Tongue (tissue), 2 donors: ENCODE results near the gene GNMT. TPM values are rescaled to one million over a fixed set of nuclear protein-coding genes. Genes with fewer than 3 reads are reported as not detected.
A peak's percentile ranks its signal among the peaks of the same experiment; 100 is the strongest.

Experiments
- DNase-seq: peaks from one replicate; pipeline ENCODE4 v3.0.0-alpha.2; 2015
- total RNA-seq: library from RNA; depleted of rRNA; stranded (reverse); fragments of >200 nt; gene quantifications from one replicate; pipeline ENCODE4 v1.2.3, GENCODE V29; 2014

Gene GNMT
- 0.41 TPM for total RNA-seq

DNA sequence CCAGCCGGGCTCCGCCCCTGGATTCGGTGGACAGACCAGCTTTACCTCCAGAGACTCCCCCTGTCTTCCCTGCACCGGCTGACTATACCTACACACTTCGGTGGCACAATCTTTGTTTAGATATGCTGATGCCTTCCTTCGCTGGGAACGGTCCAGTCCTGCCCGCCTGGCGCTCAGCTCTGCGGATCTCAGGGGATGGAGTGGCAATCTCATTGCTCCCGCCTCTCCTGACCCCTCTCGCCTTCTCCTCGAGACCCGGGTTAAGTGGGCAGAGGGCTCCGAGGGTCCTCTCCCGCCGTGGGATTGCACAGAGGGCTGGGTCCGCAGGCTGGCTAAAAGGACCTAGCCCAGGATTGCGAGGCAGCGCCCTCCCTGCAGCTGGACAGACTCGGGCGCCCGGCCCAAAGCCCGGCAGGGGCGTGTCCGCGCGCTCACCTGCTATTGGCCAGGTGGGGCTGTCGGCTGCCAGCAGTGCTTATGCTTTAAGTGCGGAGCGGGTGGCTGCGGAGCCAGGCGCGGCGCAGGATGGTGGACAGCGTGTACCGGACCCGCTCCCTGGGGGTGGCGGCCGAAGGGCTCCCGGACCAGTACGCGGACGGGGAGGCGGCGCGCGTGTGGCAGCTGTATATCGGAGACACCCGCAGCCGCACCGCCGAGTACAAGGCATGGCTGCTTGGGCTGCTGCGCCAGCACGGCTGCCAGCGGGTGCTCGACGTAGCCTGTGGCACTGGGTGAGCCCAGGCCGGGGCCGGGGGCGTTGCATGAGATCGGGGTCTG lies at the start of gene GNMT:
Gene GNMT (plus strand): TSS at position 512 of the 777 bp plus-strand sequence. CDS start 14 bp downstream, at position 526.
- peak; percentile 50 for DNase-seq

DNA sequence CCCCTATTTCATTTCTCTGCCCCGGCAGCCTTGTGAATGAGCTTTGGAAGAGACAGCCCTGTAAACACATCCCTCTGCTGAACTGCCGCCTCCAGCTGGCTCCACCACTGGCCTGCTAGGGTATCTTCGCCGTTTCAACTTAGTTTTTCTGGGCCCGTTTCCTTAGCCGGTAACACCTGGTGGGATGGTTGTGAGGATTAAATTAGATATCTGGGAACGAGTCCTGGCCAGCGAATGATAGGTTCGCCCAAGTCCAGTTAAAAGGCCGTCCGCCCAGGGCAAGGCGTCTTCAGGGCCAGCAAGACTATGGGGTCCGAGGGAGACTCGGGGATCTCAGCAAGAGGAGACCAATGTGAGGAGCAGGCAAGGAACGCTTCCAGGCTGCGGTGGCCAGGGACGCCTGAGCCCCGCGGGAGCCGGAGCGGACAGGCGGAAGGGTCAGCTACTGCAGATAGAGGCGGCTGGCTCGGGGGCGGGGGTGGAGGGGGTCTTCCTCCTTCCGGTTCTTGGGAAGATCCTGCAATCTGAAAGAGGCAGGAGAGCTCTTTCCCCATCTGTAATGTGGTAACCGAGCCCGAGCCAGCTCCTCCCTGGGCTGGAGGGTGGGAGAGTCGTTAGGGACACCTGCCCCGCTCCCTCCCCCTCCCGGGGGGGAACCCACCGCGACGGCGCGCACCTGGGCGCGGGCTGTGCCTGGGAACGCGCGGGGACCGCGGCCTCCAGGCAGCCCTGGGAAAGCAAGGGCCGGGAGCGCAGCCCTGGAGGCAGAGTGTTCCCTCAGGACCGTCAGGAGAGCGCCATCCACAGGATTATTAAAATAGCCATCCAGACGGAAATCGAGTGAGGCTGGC lies 49.2 kb upstream of the GNMT start:
- no peak for DNase-seq

DNA sequence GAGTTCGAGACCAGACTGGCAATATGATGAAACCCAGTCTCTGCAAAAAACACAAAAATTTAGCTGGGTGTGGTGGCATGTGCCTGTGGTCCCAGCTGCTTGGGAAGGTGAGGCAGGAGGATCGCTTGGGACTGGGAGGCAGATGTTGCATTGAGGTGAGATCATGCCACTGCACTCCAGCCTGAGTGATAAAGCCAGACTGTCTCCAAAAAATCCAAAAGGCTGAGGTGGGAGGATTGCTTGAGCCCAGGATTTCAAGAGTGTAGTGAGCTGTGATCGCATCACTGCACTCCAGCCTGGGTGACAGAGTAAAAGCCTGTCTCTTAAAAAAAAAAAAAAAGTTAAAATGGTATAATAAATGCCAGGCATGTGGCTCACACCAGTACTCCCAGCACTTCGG lies 46.0 kb upstream of the GNMT start:
- no peak for DNase-seq

DNA sequence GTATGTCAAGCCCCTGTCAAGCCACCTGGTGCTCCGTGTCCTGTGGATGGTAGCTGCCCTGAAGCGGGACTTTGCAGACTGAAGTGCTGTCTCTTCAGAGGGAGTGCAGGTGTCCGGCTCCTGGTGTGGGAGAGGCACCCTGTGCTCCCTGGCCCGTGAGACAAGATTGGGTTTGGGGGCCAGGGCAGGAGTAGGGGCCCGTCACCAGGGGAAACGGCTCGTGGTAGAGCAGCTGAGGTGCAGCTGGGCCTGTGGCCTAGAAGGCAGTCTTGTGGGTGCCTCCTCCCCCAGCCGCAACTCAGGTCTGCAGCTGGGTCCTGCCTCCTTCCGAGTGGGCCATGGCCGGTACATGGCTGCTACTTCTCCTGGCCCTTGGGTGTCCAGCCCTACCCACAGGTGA lies 44.8 kb upstream of the GNMT start, which contains the start of gene PTCRA:
Gene PTCRA (plus strand): TSS at position 322 of the 400 bp plus-strand sequence. CDS start 17 bp downstream, at position 339.
- no peak for DNase-seq

DNA sequence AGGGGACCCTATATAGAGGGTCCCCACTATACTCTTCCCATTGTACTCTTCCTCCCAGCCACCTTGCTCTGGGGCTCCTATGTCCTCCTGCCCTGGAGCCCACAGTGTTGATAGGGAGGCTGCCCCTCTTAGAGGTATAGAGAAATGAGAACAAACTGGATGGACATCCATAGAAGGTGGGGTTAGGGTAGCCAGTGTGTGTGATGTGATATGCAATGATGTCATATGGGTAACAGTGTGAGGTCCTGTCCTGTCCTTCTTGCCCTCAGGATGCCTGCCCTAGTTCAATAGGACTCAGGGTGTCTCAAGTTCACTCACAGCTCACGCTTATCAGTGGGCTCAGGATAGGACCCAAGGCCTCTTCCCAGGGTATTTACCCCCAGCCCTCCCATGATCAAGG lies 44.3 kb upstream of the GNMT start:
- DNase-seq = no peak

DNA sequence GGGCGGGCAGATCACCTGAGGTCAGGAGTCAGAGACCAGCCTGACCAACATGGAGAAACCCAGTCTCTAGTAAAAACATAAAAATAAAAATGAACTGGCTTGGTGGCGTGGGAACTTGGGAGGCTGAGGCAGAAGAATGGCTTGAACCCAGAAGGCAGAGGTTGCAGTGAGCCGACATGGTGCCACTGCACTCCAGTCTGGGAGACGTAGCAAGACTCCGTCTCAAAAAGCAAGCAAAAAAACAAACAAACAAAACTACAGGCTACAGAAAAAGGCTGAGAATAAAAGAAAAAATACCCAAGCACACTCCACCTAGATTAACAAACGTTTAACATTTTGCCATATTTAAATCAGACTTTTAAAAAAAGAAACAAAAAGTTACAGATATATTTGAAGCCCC lies 38.8 kb upstream of the GNMT start:
- no peak for DNase-seq

GRCh38 chr6:42923666-42924065 lies 36.9 kb upstream of the GNMT start:
- no peak for DNase-seq

- no peak for DNase-seq
Observed at GRCh38 chr6:42925248-42925857, 35.2 kb upstream of the GNMT start.

DNA sequence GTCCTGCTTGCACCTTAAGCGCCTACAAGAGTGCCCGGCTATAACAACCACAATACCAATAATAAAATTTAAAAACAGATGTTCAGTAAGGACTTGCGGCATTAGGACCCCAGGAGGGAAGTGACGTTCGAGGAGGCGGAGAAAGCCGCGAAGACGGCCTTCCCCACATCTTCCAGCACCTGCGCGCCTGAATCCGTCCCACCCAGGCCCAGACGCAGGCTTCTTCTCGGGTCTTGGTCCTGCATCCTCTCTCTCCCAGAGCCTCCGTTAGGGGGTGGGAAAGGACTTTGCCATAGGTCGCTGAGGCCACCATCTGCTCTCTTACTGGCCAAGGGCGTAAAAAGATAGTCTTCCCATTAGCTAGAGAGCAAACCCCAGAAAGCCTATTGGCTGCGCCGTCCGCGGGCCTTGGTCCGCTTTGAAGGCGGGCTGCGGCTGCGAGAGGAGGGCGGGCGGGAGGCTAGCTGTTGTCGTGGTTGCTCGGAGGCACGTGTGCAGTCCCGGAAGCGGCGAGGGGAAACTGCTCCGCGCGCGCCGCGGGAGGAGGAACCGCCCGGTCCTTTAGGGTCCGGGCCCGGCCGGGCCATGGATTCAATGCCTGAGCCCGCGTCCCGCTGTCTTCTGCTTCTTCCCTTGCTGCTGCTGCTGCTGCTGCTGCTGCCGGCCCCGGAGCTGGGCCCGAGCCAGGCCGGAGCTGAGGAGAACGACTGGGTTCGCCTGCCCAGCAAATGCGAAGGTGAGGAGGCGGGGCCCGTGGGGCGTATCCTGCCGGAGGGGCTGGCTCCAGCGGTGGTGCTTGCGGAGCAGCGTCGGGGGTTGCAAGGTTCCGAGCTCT lies 31.4 kb upstream of the GNMT start, which contains the start of gene CNPY3:
Gene CNPY3 (plus strand): TSS at position 495 of the 835 bp plus-strand sequence. CDS start 91 bp downstream, at position 586.
- peak; percentile 98 for DNase-seq

DNA sequence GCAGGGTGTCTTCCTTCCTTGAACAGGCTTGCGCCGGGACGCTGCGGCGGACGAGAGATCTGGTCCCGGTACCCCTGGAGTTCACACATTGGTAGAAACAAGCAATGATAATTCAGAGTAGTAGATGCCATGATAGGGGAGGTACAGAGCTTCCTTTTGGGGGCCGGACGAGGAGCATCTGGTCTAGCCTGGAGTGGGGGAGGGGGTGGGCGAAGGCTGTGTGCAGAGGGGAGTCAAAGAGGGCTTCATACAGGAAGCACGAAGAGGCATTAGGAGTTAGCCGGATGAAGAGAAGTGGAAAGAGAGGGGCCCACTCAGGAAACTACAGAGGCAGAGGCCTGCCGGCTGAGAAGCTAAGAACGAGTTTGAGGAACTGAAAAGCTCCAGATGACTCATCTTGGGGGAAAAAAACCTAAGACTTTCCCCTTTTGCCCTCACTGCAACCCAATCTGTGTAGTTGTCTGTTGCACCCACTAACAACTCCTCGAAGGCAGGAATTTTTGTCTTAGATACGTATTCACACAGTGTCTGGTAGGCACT lies 30.7 kb upstream of the GNMT start:
- DNase-seq = peak; percentile 81

DNA sequence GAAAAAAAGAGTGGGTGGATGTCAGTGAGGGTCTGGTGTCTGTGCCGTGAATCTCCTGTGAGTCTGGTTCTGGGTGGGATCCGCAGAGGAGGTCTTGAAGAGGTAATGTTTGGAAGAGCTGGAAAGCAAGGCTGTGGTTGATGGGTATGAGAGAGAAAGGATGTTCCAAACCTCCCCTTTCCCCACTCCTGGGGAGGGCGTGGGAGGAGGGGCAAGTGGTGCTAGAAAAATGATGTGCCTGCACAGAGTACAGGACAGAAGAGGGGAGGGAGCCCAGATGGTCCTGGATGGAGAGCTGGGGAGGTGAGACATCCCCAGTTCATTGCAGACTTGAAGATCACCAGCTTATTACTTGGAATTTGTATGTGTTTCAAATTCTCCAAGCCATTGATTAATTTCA lies 28.1 kb upstream of the GNMT start:
- no peak for DNase-seq

- no peak for DNase-seq
Observed at GRCh38 chr6:42933205-42933604, 27.3 kb upstream of the GNMT start.

- DNase-seq = no peak
Observed at GRCh38 chr6:42935322-42935721, 25.2 kb upstream of the GNMT start.

DNA sequence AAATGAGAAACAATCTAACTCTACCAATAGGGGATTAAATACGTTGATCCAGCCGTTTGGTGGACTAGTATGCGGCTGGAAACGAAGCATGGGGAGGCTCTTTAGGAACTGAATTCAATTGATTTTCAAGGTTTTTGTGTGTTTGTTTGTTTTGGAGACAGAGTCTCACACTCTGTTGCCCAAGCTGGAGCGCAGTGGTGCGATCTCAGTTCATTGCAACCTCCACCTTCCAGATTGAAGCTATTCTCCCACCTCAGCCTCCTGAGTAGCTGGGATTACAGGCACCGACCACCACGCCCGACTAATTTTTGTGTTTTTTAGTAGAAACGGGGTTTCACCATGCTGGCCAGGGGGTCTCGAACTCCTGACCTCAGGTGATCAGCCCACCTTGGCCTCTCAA lies 24.2 kb upstream of the GNMT start:
- no peak for DNase-seq

GRCh38 chr6:42937548-42938427 lies 22.8 kb upstream of the GNMT start:
- no peak for DNase-seq

- no peak for DNase-seq
Observed at GRCh38 chr6:42938428-42938796, 22.1 kb upstream of the GNMT start.

DNA sequence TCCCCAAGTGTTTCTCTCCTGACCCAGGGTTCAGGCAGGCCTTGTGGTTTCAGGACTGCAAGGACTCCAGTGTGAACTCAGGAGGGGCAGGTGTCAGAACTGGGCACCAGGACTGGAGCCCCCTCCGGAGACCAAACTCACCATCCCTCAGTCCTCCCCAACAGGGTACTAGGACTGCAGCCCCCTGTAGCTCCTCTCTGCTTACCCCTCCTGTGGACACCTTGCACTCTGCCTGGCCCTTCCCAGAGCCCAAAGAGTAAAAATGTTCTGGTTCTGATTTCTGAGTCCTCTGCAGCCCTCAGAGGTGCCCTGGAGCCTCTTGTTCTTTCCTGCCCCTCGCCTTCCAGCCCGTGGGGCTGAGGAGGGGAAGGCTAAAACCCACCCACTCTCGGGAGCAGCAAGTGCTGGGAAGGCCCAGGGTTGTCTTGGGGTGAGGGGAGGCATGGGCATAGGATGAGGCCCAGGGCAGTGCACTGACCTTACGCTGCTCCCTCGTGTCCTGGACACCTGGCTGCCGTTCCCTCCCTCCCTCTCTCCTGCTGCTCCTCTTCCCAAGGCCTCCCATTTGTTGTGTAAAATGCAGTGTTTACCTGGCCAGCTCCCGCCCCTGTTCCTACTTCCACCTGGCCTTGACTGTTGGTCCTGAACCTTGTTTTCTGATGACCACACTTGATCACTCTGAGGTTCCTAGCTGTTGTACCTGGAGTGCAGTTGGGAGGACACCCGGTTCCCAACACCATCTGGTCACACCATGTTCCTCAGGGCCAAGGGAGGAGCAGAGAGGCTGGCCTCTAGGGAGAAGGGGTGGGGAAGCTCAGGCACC lies 21.4 kb upstream of the GNMT start:
- no peak for DNase-seq

GRCh38 chr6:42939810-42940167 lies 20.8 kb upstream of the GNMT start:
- no peak for DNase-seq

DNA sequence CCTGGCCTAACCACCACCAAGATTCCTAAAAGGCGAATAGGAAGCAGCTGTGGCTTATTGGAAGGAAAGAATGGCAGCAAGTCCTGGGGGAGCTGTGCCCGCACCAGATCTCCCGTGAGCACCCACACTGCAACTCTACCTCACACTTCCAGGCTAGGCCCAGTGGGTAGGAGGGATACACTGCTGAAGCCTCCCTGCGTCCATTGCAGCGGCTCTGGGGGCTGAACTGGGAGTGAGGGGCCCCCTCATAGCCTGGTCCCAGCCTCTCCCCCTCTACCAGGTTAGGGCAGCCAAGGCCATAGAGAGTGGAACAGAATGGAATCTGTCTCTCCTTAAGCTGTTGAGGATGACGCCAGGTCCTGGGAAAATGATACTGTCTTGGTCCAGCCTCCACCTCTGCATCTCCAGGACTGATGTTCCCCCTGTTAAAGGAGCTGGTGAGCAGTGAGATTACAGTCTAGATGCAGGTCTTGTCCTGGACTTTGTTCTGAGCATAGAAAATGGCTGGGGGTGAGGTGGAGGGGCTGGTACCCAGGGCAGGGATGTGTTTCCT lies 20.0 kb upstream of the GNMT start:
- no peak for DNase-seq
